GM18505 (cell line): ENCODE data around the gene CHAF1A.

Experiments
- ATAC-seq: cut with Tn5 transposase; IDR thresholded peaks from one replicate; pipeline ENCODE4 v1.9.1; 2021; ENCODE audit not compliant: unreplicated experiment
- POLR2A ChIP-seq: IDR thresholded peaks from 4 replicates; pipeline ENCODE4 v1.6.1; 2011; ENCODE audit warnings: borderline replicate concordance; ENCODE audit not compliant: insufficient read depth, insufficient read length; ENCODE audit errors: extremely low read depth

The CHAF1A gene

GRCh38 chr19:4409123-4409933 is 6.9 kb downstream of the CHAF1A start:
- no peak for TF ChIP-seq POLR2A
- ATAC-seq = no peak

- no peak for ATAC-seq
- TF ChIP-seq POLR2A = no peak
Observed at GRCh38 chr19:4413588-4413987, 11.1 kb downstream of the CHAF1A start.

GRCh38 chr19:4414144-4414799 is 11.8 kb downstream of the CHAF1A start:
- no peak for ATAC-seq

DNA sequence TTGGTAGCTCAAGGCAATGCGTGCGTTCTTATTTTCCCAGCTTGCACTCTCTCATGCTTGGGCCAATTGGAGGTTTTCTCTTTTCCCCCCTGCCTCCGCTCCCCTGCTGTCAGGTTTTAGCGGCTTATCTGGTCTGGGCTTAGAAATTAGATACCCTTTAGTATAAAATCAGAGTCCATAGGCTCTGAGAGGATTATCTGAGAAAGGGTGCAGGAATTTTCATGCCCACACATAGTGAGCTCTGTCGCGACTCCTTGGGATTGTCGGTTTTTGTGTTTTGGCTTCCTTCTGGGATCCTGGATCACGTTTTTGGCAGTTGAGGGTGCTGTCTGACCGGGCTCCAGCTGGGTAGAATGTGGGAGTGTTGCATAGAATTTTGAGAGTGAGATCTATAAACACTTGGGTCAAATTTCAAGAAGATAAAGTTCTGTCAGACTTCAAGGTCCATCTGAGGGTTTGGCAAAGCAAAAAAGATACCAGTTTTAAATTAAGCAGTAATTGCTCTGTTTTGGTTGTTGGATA is 12.4 kb downstream of the CHAF1A start:
- TF ChIP-seq POLR2A = no peak
- ATAC-seq = no peak

More at GRCh38 chr19:4414144-4414799, 11.8 kb downstream of the CHAF1A start:
- no peak for TF ChIP-seq POLR2A

DNA sequence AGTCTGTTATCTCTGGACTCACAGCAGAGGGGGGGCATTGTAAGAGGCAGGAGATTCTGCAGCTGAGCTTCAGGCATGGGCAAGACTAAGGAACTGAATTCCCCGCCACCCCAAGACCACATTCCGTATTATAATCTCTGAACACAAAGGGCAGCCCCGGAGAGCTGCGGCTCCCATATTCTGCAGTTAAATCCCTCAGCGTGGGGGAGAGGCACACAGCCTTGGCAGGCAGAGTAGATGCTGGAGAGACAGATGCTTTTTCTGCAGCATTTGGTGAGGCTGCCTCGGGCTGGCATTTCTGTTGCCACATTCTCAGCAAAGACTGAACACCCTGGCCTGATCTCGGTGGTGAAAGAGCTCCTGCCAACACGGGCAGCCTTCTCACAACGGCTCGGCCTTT is 12.9 kb downstream of the CHAF1A start:
- TF ChIP-seq POLR2A = no peak
- no peak for ATAC-seq

GRCh38 chr19:4416268-4416667 is 13.8 kb downstream of the CHAF1A start:
- no peak for TF ChIP-seq POLR2A

DNA sequence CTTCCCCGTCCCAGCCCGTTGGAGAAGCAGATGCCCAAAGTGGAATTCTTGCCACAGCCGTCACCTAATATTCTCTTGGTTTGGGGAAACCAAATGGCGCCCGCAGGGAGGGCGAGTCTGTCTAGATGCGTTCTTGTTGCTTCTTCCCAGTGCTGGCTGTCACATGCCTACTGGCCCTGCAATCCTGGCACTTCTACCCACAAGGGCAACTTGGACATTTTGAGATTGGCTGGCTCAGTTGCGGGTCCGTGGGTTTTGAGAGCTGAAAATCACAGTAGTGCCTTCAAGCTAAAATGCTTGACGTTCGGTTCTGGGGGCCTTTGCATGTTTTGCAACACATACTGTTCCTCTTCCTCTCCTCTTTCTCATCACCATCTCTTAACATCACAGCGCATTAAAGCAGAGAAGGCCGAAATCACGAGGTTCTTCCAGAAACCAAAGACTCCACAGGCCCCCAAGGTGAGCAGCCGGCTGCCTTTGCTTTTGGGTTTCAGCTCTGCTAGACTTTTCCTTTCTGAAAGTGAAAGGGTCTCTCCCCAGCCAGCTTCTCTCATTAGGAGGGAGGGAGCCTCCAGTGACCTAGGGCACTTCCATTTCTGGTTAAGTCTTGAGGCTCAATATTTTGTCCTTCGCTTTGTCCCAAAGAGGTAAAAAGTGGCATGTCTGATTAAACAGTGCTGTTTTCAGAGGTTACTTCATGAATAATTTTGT is 21.1 kb downstream of the CHAF1A start:
- TF ChIP-seq POLR2A = no peak
- no peak for ATAC-seq

More at GRCh38 chr19:4416268-4416667, 13.8 kb downstream of the CHAF1A start:
- ATAC-seq = no peak

- no peak for TF ChIP-seq POLR2A
- no peak for ATAC-seq
Observed at GRCh38 chr19:4425537-4425936, 23.1 kb downstream of the CHAF1A start.

GRCh38 chr19:4428326-4428975 is 26.0 kb downstream of the CHAF1A start:
- no peak for ATAC-seq
- TF ChIP-seq POLR2A = no peak

DNA sequence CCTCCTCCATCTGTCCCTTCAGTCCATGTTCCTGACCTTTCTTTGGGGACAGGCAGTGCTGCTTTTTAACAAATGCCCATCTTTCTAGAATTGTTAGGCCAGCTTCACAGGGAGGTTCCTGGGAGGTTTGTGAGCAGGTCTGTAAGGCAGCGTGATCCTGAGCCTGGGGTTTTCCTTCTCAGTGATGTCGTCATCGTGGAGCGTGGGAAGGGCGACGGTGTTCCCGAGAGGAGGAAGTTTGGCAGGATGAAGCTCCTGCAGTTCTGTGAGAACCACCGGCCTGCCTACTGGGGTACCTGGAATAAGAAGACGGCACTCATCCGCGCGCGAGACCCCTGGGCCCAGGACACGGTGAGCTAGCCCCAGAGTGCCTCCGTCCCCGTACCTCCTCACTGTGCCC is 26.8 kb downstream of the CHAF1A start:
- ATAC-seq = no peak
- no peak for TF ChIP-seq POLR2A

GRCh38 chr19:4429771-4430171 is 27.3 kb downstream of the CHAF1A start:
- no peak for ATAC-seq
- TF ChIP-seq POLR2A = no peak

DNA sequence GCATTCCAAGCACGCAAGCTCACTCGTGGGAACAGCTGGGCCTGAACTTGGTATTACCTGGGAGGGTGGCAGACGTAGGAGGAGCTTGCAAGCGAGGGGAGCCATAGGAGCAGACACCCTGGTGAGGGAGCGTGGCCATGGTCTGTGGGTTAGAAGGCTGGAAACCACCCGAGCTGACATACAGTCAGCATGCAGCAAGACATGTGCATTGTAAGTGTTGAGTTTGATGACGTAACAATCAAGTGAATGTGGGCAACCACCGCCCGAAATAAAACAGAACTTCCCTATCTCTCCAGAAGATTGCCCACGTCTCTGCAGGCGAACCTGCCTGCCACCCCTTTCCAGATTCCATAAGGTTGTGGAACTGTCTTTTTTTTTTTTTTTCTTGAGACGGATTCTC is 28.3 kb downstream of the CHAF1A start:
- no peak for ATAC-seq
- TF ChIP-seq POLR2A = no peak

DNA sequence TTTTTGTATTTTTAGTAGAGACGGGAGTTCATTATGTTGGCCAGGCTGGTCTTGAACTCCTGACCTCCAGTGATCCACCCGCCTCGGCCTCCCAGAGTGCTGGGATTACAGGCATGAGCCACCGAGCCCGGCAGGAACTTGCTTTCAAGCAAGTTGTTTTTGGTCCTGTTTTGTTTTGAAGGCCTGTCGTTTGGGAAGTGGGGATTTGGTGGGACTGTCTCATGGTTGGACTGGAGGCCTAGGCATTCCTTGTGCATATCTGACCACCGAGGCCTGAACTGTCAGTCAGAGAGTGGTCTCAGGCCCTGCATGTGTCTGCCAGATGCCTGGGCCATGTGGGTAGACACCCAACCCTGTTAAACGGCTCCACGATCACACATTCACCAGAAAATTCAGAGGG is 28.9 kb downstream of the CHAF1A start:
- TF ChIP-seq POLR2A = no peak
- no peak for ATAC-seq
